ENCODE results near the gene MBD1.

GRCh38 chr18:50274941-50275340 lies 6.4 kb downstream of the MBD1 start:
- TF ChIP-seq POLR2AphosphoS5 (IDR thresholded peaks at IDR 0.05) (no peak), CTCF (IDR thresholded peaks at IDR 0.05) (no peak), EP300 (IDR thresholded peaks at IDR 0.05) (no peak)
